ENCODE results near the gene NDUFB2. TPM values are rescaled to one million over a fixed set of nuclear protein-coding genes. Genes with fewer than 3 reads are reported as not detected.
"Not testable (repeated sequence)": the region's sequence is repeated elsewhere in the genome, so short reads cannot be mapped to it uniquely, and the experiment has no call there.

The NDUFB2 gene
- total RNA-seq, 4 donors from 2014 or later: 69.9 to 284 (median 230) TPM

DNA sequence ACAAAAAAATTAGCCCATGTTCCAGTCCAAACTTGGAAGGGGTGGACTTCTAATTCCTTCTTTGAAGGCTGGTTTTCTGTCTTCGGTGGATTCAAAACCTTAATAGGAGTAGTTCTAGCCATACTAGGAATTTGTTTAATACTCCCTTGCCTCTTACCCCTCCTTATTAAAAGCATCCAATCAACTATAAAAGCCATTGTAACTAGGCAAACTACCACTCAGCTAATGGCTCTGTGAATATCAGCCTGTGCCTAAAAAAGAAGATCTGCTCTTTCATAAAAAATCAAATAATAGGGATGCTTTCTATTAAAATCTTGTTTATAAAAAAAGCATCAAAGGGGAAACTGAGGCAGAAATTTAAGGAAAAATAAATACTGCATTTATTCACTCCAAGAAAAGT lies 27.9 kb upstream of the NDUFB2 start:
- TF ChIP-seq POLR2AphosphoS5 (IDR thresholded peaks at IDR 0.05) (no peak), EP300 (IDR thresholded peaks at IDR 0.05; ENCODE audit: low read depth) (no peak), POLR2A (IDR thresholded peaks at IDR 0.05) (no peak)
- TF ChIP-seq, protein P1, sequence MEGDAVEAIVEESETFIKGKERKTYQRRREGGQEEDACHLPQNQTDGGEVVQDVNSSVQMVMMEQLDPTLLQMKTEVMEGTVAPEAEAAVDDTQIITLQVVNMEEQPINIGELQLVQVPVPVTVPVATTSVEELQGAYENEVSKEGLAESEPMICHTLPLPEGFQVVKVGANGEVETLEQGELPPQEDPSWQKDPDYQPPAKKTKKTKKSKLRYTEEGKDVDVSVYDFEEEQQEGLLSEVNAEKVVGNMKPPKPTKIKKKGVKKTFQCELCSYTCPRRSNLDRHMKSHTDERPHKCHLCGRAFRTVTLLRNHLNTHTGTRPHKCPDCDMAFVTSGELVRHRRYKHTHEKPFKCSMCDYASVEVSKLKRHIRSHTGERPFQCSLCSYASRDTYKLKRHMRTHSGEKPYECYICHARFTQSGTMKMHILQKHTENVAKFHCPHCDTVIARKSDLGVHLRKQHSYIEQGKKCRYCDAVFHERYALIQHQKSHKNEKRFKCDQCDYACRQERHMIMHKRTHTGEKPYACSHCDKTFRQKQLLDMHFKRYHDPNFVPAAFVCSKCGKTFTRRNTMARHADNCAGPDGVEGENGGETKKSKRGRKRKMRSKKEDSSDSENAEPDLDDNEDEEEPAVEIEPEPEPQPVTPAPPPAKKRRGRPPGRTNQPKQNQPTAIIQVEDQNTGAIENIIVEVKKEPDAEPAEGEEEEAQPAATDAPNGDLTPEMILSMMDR (IDR thresholded peaks at IDR 0.05): no peak
- H3K27ac ChIP-seq: no peak overlapping the region
- DNase-seq: no peak
- in situ Hi-C loops (cut with MboI; ENCODE audit: low pct_ligation_motif_present in 1 of 4, low pct_unique_long_range_greater_than_20kb in 1 of 4, low sequenced_read_pairs in 3 of 4): no loop called here
- H3K27me3 ChIP-seq: no peaks in the 10 kb centered on the region
- H3K36me3 ChIP-seq: no peaks in the 10 kb centered on the region
- no peaks in the 10 kb centered on the region for H3K9me3 ChIP-seq
- WGBS, 2 donors (ENCODE audit: low coverage in 1 of 2): 75 to 88% methylated on average over 1 of the region's 1 CpG
- H3K4me3 ChIP-seq: no peak overlapping the region
- intact Hi-C loops (cut with DNase I; ENCODE audit: low total_unique reads): no loop called here
- peaks cover under 1 to 10% (median 5%) of the 10 kb centered on the region in 4 donors for H3K4me1 ChIP-seq

DNA sequence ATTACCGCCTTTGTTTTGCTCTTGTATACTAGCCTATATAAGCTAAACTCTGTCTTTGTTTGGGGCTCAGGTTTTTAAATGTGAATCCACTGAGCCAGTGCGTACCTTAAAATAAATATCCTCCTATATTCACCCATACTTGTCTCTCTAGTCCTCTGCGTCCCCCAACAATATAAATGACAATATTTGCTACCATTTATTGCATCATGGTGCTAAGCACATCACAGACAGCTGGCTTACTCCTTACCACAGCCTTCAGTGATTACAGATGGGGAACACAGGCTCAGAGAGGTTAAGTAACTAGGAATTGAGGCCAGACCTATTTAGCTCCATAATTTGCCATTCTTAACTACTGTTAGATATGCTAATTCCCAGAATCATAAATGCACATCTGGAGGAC lies 27.2 kb upstream of the NDUFB2 start:
- Histone ChIP-seq H3K4me3 (no peak overlapping the region), H3K36me3 (no peaks in the 10 kb centered on the region), H3K27me3 (no peaks in the 10 kb centered on the region), H3K4me1 (peaks cover 5 to 17% (median 10%) of the 10 kb centered on the region in 4 donors), H3K9me3 (no peaks in the 10 kb centered on the region), H3K27ac (no peak overlapping the region)
- no peak for TF ChIP-seq EP300 (IDR thresholded peaks at IDR 0.05; ENCODE audit: low read depth)
- no peak for TF ChIP-seq POLR2AphosphoS5 (IDR thresholded peaks at IDR 0.05)
- TF ChIP-seq POLR2A (IDR thresholded peaks at IDR 0.05): no peak
- TF ChIP-seq, protein P1 (IDR thresholded peaks at IDR 0.05): no peak
- in situ Hi-C loops (cut with MboI; ENCODE audit: low pct_ligation_motif_present in 1 of 4, low pct_unique_long_range_greater_than_20kb in 1 of 4, low sequenced_read_pairs in 3 of 4) (no loop called here), intact Hi-C loops (cut with DNase I; ENCODE audit: low total_unique reads) (no loop called here)
- DNase-seq: no peak
- 79 to 80% methylated on average over 3 of the region's 3 CpGs for WGBS, 2 donors (ENCODE audit: low coverage in 1 of 2)

DNA sequence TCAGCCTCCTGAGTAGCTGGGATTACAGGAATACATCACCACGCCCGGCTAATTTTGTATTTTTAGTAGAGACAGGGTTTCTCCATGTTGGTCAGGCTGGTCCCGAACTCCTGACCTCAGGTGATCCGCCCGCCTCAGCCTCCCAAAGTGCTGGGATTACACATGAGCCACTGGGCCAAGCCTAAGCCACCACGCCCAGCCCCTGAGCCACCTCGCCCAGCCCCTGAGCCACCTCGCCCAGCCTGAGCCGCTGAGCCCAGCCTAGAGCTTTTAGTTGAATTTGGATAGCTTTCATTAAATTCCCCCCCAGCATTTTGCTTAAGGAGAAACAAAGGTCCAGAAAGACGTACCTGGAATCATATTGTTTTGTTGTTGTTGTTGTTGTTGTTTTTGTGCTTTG lies 26.6 kb upstream of the NDUFB2 start:
- H3K36me3 ChIP-seq: not testable (repeated sequence)
- 68 to 90% methylated on average over 4 to 10 of the region's 10 CpGs for WGBS, 2 donors (ENCODE audit: low coverage in 1 of 2)

DNA sequence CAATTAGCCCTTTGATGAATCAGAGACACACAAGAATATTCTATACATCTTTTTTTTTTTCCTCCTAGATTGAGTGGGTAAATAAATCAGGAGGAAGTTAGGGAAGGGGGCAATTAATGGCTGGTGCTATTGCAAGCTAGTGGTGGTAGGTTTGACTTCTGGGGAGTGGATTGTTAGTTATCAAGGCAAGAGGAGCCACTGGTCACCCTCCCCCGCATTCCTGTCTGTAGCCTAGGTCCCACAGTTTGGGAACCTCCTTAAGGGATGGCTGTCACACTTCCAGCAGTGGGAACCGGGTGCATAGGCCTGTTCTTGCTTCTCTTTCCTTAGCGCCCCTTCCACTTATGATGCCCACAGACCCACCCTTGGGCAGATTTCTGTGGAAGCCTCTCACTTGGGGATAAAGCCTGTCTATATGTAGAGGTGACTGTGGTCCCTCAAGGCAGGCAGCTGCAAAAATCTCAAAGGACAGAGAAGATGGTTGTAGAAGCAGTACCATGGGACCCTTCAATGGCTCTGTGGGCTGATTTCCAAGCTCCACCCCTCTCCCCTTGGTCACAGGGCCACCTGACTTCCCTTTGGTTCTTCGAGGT lies 26.1 kb upstream of the NDUFB2 start:
- 57 to 71% methylated on average over 1 to 4 of the region's 4 CpGs for WGBS, 2 donors (ENCODE audit: low coverage in 1 of 2)

More for the DNA sequence above, 26.6 kb upstream of the NDUFB2 start:
- in situ Hi-C loops (cut with MboI; ENCODE audit: low pct_ligation_motif_present in 1 of 4, low pct_unique_long_range_greater_than_20kb in 1 of 4, low sequenced_read_pairs in 3 of 4); H3K9me3 ChIP-seq; H3K4me3 ChIP-seq; intact Hi-C loops (cut with DNase I; ENCODE audit: low total_unique reads); DNase-seq; H3K27me3 ChIP-seq; H3K27ac ChIP-seq: not testable (repeated sequence)
- peaks cover 8 to 22% (median 15%) of the 10 kb centered on the region in 4 donors for H3K4me1 ChIP-seq

More for the DNA sequence above, 26.1 kb upstream of the NDUFB2 start:
- TF ChIP-seq, protein P1 (IDR thresholded peaks at IDR 0.05): no peak
- intact Hi-C loops (cut with DNase I; ENCODE audit: low total_unique reads) (no loop called here), in situ Hi-C loops (cut with MboI; ENCODE audit: low pct_ligation_motif_present in 1 of 4, low pct_unique_long_range_greater_than_20kb in 1 of 4, low sequenced_read_pairs in 3 of 4) (no loop called here)
- Histone ChIP-seq H3K4me1 (peaks cover 13 to 28% (median 21%) of the 10 kb centered on the region in 4 donors), H3K9me3 (no peaks in the 10 kb centered on the region), H3K36me3 (no peaks in the 10 kb centered on the region), H3K27ac (no peak overlapping the region), H3K4me3 (no peak overlapping the region), H3K27me3 (no peaks in the 10 kb centered on the region)
- DNase-seq: no peak

All from transverse colon (tissue), 4 donors.